Neural cell (in vitro differentiated cells): ENCODE data around the gene FAM43A. TPM values are rescaled to one million over a fixed set of nuclear protein-coding genes. Genes with fewer than 3 reads are reported as not detected.

Experiments used
- H2AFZ ChIP-seq: fragments of 200-600, 300-800 bp; sonication (generic), shearing (Covaris generic); 2 replicates; pipeline ENCODE4 v1.6.0; 2014; ENCODE audit warnings: low read depth, mild to moderate bottlenecking, antibody characterized with exemption, low read length, moderate library complexity
- H3F3A ChIP-seq: fragments of 200-600 bp; shearing (Covaris generic); 2 replicates; pipeline ENCODE4 v1.6.1; 2016; ENCODE audit warnings: mild to moderate bottlenecking, moderate library complexity, mixed read lengths, antibody characterized with exemption, low read length; ENCODE audit not compliant: insufficient read depth, poor library complexity, severe bottlenecking
- H3K27ac ChIP-seq: fragments of 200-600, 300-800 bp; sonication (generic), shearing (Covaris generic); 2 replicates; pipeline ENCODE4 v1.5.1; 2014; ENCODE audit warnings: mild to moderate bottlenecking, low read length, moderate library complexity
- H3K27me3 ChIP-seq: fragments of 300-800, 200-600 bp; sonication (generic), shearing (Covaris generic); 2 replicates; pipeline ENCODE4 v1.6.0; 2014; ENCODE audit warnings: mild to moderate bottlenecking, low read depth, low read length, moderate library complexity; ENCODE audit not compliant: insufficient read depth
- H3K36me3 ChIP-seq: fragments of 300-800, 200-600 bp; sonication (generic), shearing (Covaris generic); 2 replicates; pipeline ENCODE4 v1.5.1; 2014; ENCODE audit warnings: mild to moderate bottlenecking, antibody characterized with exemption, low read length, moderate library complexity; ENCODE audit not compliant: insufficient read depth
- H3K4me2 ChIP-seq: fragments of 300-800, 200-600 bp; sonication (generic), shearing (Covaris generic); 2 replicates; pipeline ENCODE4 v1.6.0; 2014; ENCODE audit warnings: mild to moderate bottlenecking, low read length
- H3K4me3 ChIP-seq: fragments of 300-800, 200-600 bp; sonication (generic), shearing (Covaris generic); 2 replicates; pipeline ENCODE4 v1.5.1; 2014; ENCODE audit warnings: mild to moderate bottlenecking, low read length, moderate library complexity
- H3K79me2 ChIP-seq: fragments of 200-600 bp; shearing (Covaris generic); replicated peaks from 2 replicates; pipeline ENCODE4 v1.6.0; 2014; ENCODE audit warnings: mild to moderate bottlenecking, low read length, moderate library complexity; ENCODE audit not compliant: insufficient read depth
- H3K9ac ChIP-seq: fragments of 300-800, 200-600 bp; sonication (generic), shearing (Covaris generic); 2 replicates; pipeline ENCODE4 v1.6.1; 2016; ENCODE audit warnings: mild to moderate bottlenecking, low read length, mixed read lengths
- H3K9me2 ChIP-seq: fragments of 200-600 bp; shearing (Covaris generic); 2 replicates; pipeline ENCODE4 v1.6.1; 2016; ENCODE audit warnings: mild to moderate bottlenecking, low read length, mixed read lengths; ENCODE audit not compliant: insufficient read depth
- H3K9me3 ChIP-seq: fragments of 200-600, 300-800 bp; sonication (generic), shearing (Covaris generic); 2 replicates; pipeline ENCODE4 v1.6.1; 2016; ENCODE audit warnings: mild to moderate bottlenecking, mixed run types, low read length, moderate library complexity, mixed read lengths
- H4K20me1 ChIP-seq: fragments of 200-600 bp; shearing (Covaris generic); 2 replicates; pipeline ENCODE4 v1.6.1; 2016; ENCODE audit warnings: mild to moderate bottlenecking, mixed run types; ENCODE audit not compliant: insufficient read depth
- EZH2 ChIP-seq: fragments of 200-600, 300-800 bp; shearing (Covaris generic), sonication (generic); IDR thresholded peaks from 2 replicates; pipeline ENCODE4 v1.6.1; 2014; ENCODE audit warnings: antibody characterized with exemption, low read length, borderline replicate concordance, mild to moderate bottlenecking; ENCODE audit not compliant: insufficient read depth, poor library complexity, severe bottlenecking
- MXI1 ChIP-seq: fragments of 450-650 bp; conservative IDR thresholded peaks from 2 replicates; pipeline ENCODE4 v1.6.1; 2014; ENCODE audit warnings: antibody characterized with exemption, mild to moderate bottlenecking; ENCODE audit not compliant: poor library complexity, severe bottlenecking
- POLR2AphosphoS5 ChIP-seq: IDR thresholded peaks from 2 replicates; pipeline ENCODE4 v1.6.1; 2012
- RAD21 ChIP-seq: fragments of 450-650 bp; conservative IDR thresholded peaks from 2 replicates; pipeline ENCODE4 v1.6.1; 2014; ENCODE audit warnings: antibody characterized with exemption, mild to moderate bottlenecking, moderate library complexity
- SMC3 ChIP-seq: fragments of 450-650 bp; conservative IDR thresholded peaks from 2 replicates; pipeline ENCODE4 v1.6.1; 2014; ENCODE audit warnings: antibody characterized with exemption, mild to moderate bottlenecking, moderate library complexity; ENCODE audit not compliant: poor library complexity
- TAF1 ChIP-seq: IDR thresholded peaks from 2 replicates; pipeline ENCODE4 v1.6.1; 2012; ENCODE audit warnings: low read depth
- polyA plus RNA-seq: library from polyadenylated mRNA; depleted of rRNA; stranded (reverse); fragments of >200 nt; gene quantifications from 2 replicates; pipeline ENCODE4 v1.2.3, GENCODE V29; 2014
- TF ChIP-seq, protein P1 (sequence below): IDR thresholded peaks from 2 replicates; pipeline ENCODE4 v1.6.1; 2012; ENCODE audit warnings: borderline replicate concordance
- TF ChIP-seq, protein P2 (sequence below): fragments of 450-650 bp; IDR thresholded peaks from 2 replicates; pipeline ENCODE4 v1.5.1; 2014; ENCODE audit warnings: antibody characterized with exemption, mild to moderate bottlenecking, moderate library complexity; ENCODE audit not compliant: poor library complexity, severe bottlenecking

The FAM43A gene
- polyA plus RNA-seq, 1 donor from 2014 or later, result 0.59 TPM

DNA sequence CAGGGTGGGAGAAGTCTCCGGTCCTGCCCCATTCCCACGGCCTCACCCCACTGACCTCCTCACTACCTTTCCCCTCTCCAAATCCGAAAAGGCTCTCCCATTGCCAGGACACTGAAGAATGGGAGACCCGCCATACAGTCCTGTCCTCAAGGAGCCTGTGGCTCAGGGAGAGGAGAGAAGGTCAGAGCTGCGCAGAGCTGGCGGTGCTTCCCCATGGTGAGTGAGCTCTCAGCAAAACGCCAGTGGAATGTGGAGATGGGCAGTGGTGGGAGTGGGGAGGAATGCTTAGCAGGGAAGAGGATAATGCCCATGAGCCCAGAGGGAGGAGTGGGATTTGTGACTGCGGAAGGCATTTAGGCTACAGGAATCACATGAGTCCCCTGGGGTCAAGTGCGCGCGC, 20.1 kb downstream of the FAM43A start:
- TF ChIP-seq POLR2AphosphoS5, result no peak
- TF ChIP-seq, protein P1, sequence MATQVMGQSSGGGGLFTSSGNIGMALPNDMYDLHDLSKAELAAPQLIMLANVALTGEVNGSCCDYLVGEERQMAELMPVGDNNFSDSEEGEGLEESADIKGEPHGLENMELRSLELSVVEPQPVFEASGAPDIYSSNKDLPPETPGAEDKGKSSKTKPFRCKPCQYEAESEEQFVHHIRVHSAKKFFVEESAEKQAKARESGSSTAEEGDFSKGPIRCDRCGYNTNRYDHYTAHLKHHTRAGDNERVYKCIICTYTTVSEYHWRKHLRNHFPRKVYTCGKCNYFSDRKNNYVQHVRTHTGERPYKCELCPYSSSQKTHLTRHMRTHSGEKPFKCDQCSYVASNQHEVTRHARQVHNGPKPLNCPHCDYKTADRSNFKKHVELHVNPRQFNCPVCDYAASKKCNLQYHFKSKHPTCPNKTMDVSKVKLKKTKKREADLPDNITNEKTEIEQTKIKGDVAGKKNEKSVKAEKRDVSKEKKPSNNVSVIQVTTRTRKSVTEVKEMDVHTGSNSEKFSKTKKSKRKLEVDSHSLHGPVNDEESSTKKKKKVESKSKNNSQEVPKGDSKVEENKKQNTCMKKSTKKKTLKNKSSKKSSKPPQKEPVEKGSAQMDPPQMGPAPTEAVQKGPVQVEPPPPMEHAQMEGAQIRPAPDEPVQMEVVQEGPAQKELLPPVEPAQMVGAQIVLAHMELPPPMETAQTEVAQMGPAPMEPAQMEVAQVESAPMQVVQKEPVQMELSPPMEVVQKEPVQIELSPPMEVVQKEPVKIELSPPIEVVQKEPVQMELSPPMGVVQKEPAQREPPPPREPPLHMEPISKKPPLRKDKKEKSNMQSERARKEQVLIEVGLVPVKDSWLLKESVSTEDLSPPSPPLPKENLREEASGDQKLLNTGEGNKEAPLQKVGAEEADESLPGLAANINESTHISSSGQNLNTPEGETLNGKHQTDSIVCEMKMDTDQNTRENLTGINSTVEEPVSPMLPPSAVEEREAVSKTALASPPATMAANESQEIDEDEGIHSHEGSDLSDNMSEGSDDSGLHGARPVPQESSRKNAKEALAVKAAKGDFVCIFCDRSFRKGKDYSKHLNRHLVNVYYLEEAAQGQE, result no peak
- H2AFZ ChIP-seq, result no peak overlapping the region

DNA sequence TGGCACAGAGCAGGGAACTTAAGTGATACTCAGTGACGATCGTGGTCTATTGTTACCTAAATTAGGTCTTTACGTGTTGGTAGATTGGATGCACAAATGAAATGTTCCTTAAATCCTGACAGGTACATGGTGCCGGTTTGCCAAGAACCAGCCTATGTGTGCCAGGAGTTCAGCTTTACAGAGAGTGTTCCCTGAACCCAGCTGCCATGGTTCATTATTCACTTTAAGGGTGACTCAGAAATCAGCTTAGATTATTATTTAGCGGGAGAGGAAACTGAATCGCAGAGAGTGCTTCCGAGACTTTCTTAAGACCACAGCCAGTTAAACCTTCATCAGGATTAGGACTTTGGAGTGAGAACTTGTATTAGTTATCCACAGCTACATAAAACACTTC, 21.5 kb downstream of the FAM43A start:
- H3K4me2 ChIP-seq, result no peak overlapping the region
- no peak overlapping the region for H3K27ac ChIP-seq
- no peaks in the 10 kb centered on the region for H3K9me3 ChIP-seq
- H3F3A ChIP-seq, result no peaks in the 10 kb centered on the region
- H2AFZ ChIP-seq, result no peak overlapping the region
- no peaks in the 10 kb centered on the region for H3K9me2 ChIP-seq
- TF ChIP-seq, protein P1, result no peak
- H3K9ac ChIP-seq, result no peak overlapping the region
- H3K4me3 ChIP-seq, result no peak overlapping the region
- H3K79me2 ChIP-seq, result no peaks in the 10 kb centered on the region
- H3K27me3 ChIP-seq, result no peaks in the 10 kb centered on the region
- H4K20me1 ChIP-seq, result no peaks in the 10 kb centered on the region
- H3K36me3 ChIP-seq, result no peaks in the 10 kb centered on the region

More for the DNA sequence above, 20.1 kb downstream of the FAM43A start:
- Histone ChIP-seq H3K27me3 (no peaks in the 10 kb centered on the region), H3K9me2 (no peaks in the 10 kb centered on the region), H3K4me3 (no peak overlapping the region), H3K4me2 (no peak overlapping the region), H3K9me3 (no peaks in the 10 kb centered on the region), H3K79me2 (no peaks in the 10 kb centered on the region), H3K27ac (no peak overlapping the region), H4K20me1 (no peaks in the 10 kb centered on the region), H3K36me3 (no peaks in the 10 kb centered on the region), H3K9ac (no peak overlapping the region), H3F3A (no peaks in the 10 kb centered on the region)

DNA sequence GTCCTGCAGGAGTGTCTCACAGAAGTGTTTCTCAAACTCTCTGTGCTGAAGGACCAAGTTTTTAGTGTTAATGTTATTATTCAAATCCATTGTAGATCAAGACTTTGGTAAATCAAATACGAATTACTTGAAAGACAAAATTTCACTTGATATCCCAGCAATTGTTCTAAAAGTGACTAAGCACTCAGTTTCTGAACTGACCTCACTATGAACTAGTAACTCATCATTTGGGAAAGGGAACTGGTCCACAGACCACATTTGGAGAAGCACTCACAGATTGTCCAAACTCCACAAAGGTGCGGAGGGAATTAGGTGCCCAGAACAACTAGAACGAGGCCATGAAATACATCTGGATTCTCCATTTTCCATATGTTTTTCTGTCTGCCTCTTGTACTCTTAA, 25.6 kb downstream of the FAM43A start:
- Histone ChIP-seq H3K9ac (no peak overlapping the region), H3K79me2 (no peaks in the 10 kb centered on the region), H3F3A (no peaks in the 10 kb centered on the region), H3K27ac (no peak overlapping the region), H3K4me2 (no peak overlapping the region), H2AFZ (no peak overlapping the region), H3K4me3 (no peak overlapping the region), H3K36me3 (no peaks in the 10 kb centered on the region), H4K20me1 (no peaks in the 10 kb centered on the region), H3K27me3 (no peaks in the 10 kb centered on the region), H3K9me3 (no peaks in the 10 kb centered on the region), H3K9me2 (no peaks in the 10 kb centered on the region)
- TF ChIP-seq, protein P2, sequence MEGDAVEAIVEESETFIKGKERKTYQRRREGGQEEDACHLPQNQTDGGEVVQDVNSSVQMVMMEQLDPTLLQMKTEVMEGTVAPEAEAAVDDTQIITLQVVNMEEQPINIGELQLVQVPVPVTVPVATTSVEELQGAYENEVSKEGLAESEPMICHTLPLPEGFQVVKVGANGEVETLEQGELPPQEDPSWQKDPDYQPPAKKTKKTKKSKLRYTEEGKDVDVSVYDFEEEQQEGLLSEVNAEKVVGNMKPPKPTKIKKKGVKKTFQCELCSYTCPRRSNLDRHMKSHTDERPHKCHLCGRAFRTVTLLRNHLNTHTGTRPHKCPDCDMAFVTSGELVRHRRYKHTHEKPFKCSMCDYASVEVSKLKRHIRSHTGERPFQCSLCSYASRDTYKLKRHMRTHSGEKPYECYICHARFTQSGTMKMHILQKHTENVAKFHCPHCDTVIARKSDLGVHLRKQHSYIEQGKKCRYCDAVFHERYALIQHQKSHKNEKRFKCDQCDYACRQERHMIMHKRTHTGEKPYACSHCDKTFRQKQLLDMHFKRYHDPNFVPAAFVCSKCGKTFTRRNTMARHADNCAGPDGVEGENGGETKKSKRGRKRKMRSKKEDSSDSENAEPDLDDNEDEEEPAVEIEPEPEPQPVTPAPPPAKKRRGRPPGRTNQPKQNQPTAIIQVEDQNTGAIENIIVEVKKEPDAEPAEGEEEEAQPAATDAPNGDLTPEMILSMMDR, result no peak
- TF ChIP-seq TAF1, result no peak
- TF ChIP-seq EZH2, result no peak
- no peak for TF ChIP-seq SMC3
- no peak for TF ChIP-seq RAD21
- no peak for TF ChIP-seq POLR2AphosphoS5
- TF ChIP-seq MXI1, result no peak
